H1 (cell line): ENCODE results near the gene GIN1. TPM values are rescaled to one million over a fixed set of nuclear protein-coding genes. Genes with fewer than 3 reads are reported as not detected.

Experiments used
- CTCF ChIA-PET: fragments of 300-600 bp; sonication (Branson Sonifier 250); formaldehyde crosslinking; loops from one replicate; lab custom pipeline; 2021; ENCODE audit not compliant: partially characterized antibody; lab: Charles Lee
- POLR2A ChIA-PET: fragments of 300-600 bp; sonication (Branson Sonifier 250); formaldehyde crosslinking; loops from one replicate; lab custom pipeline; 2021; ENCODE audit warnings: inconsistent platforms; ENCODE audit not compliant: partially characterized antibody; lab: Charles Lee
- DNase-seq, 2 experiments: peaks; one replicate each; pipeline versions ENCODE4 v3.0.0 to v3.0.0-alpha.2; 2010 to 2022; ENCODE audit warnings: low spot score in 2 of 2, low read depth in 1 of 2, mixed read lengths in 1 of 2
- FAIRE-seq: peaks from 2 replicates; lab custom pipeline; 2011; peaks lifted over from hg19 to GRCh38; lab: Jason Lieb, UNC
- H2AFZ ChIP-seq: 2 replicates; pipeline ENCODE4 v1.8.1; 2012; ENCODE audit warnings: low read length, inconsistent platforms
- H2AK5ac ChIP-seq: 2 replicates; pipeline ENCODE4 v1.6.1; 2013; ENCODE audit warnings: low read depth, low read length
- H2BK120ac ChIP-seq: replicated peaks from 2 replicates; pipeline ENCODE3; 2013; ENCODE audit warnings: low read depth, low read length, inconsistent platforms
- H2BK12ac ChIP-seq: 2 replicates; pipeline ENCODE4 v1.6.1; 2013; ENCODE audit warnings: low read depth, low read length
- H2BK15ac ChIP-seq: 2 replicates; pipeline ENCODE4 v1.6.1; 2013; ENCODE audit warnings: low read length
- H2BK20ac ChIP-seq: 2 replicates; pipeline ENCODE4 v1.6.1; 2013; ENCODE audit warnings: low read length
- H2BK5ac ChIP-seq: 2 replicates; pipeline ENCODE4 v1.6.1; 2013; ENCODE audit warnings: low read depth, low read length
- H3K14ac ChIP-seq: 2 replicates; pipeline ENCODE4 v1.6.1; 2013; ENCODE audit warnings: inconsistent platforms; ENCODE audit not compliant: insufficient read length
- H3K18ac ChIP-seq: 2 replicates; pipeline ENCODE4 v1.6.1; 2013; ENCODE audit warnings: low read length; ENCODE audit errors: extremely low read depth
- H3K23ac ChIP-seq: 2 replicates; pipeline ENCODE4 v1.6.1; 2013; ENCODE audit warnings: inconsistent platforms; ENCODE audit not compliant: insufficient read length
- H3K23me2 ChIP-seq: 2 replicates; pipeline ENCODE4 v1.6.1; 2013; ENCODE audit warnings: low read depth, low read length
- H3K27ac ChIP-seq: 2 replicates; pipeline ENCODE4 v1.6.1; 2011; ENCODE audit warnings: low read depth, low read length, inconsistent platforms
- H3K27me3 ChIP-seq, 4 experiments: replicated peaks in 1 of 4; 1 replicate in 1 of 4; 2 replicates in 3 of 4; pipeline versions ENCODE4 v1.6.1 to v1.8.1; 2011 to 2013; ENCODE audit warnings: low read length in 3 of 4, mild to moderate bottlenecking in 3 of 4, inconsistent platforms in 2 of 4, mixed read lengths in 2 of 4, moderate library complexity in 1 of 4; ENCODE audit not compliant: control insufficient read depth in 3 of 4, insufficient read depth in 3 of 4; ENCODE audit errors: extremely low read depth in 1 of 4
- H3K36me3 ChIP-seq, 4 experiments: 2 replicates each; pipeline versions ENCODE4 v1.6.1 to v1.8.1; 2011 to 2013; ENCODE audit warnings: mild to moderate bottlenecking in 4 of 4, low read length in 3 of 4, moderate library complexity in 2 of 4, control low read depth in 1 of 4, inconsistent platforms in 1 of 4; ENCODE audit not compliant: insufficient read depth in 4 of 4, control insufficient read depth in 2 of 4
- H3K4ac ChIP-seq: replicated peaks from 2 replicates; pipeline ENCODE3; 2013; ENCODE audit warnings: low read length, low read depth, mixed read lengths, inconsistent platforms; ENCODE audit not compliant: insufficient read length
- H3K4me1 ChIP-seq, 4 experiments: replicated peaks in 1 of 4; 1 replicate in 1 of 4; 2 replicates in 3 of 4; pipeline versions ENCODE4 v1.6.1 to v1.8.1; 2011 to 2013; ENCODE audit warnings: low read length in 3 of 4, inconsistent platforms in 2 of 4, mixed read lengths in 1 of 4; ENCODE audit not compliant: insufficient read depth in 4 of 4, control insufficient read depth in 3 of 4
- H3K4me2 ChIP-seq, 2 experiments: 2 replicates each; pipeline versions ENCODE4 v1.6.1 to v1.8.1; 2011 to 2013; ENCODE audit warnings: low read depth in 2 of 2, low read length in 2 of 2, control low read depth in 1 of 2, inconsistent platforms in 1 of 2, mild to moderate bottlenecking in 1 of 2; ENCODE audit not compliant: insufficient read depth in 1 of 2
- H3K4me3 ChIP-seq, 4 experiments: fragments of 200-600, 300-600 bp in 1 of 4; sonication (generic), shearing (Covaris generic), sonication (Bioruptor Twin) in 1 of 4; 2 replicates each; pipeline versions ENCODE4 v1.5.1 to v1.8.1; 2011 to 2016; ENCODE audit warnings: low read length in 4 of 4, low read depth in 3 of 4, control low read depth in 2 of 4, inconsistent platforms in 2 of 4, mild to moderate bottlenecking in 2 of 4, mixed read lengths in 1 of 4, moderate library complexity in 1 of 4; ENCODE audit not compliant: insufficient read depth in 2 of 4; ENCODE audit errors: extremely low read depth in 1 of 4
- H3K56ac ChIP-seq: replicated peaks from 2 replicates; pipeline ENCODE3; 2013; ENCODE audit warnings: low read depth, mild to moderate bottlenecking, mixed read lengths, low read length, inconsistent platforms; ENCODE audit not compliant: insufficient read length
- H3K79me1 ChIP-seq: 2 replicates; pipeline ENCODE4 v1.6.1; 2013; ENCODE audit warnings: low read depth, low read length, control low read depth
- H3K79me2 ChIP-seq, 2 experiments: 2 replicates each; pipeline versions ENCODE4 v1.6.1 to v1.8.1; 2012 to 2013; ENCODE audit warnings: low read length in 2 of 2, mild to moderate bottlenecking in 2 of 2, inconsistent platforms in 1 of 2; ENCODE audit not compliant: insufficient read depth in 2 of 2, control insufficient read depth in 1 of 2
- H3K9ac ChIP-seq, 4 experiments: replicated peaks in 1 of 4; 1 replicate in 1 of 4; 2 replicates in 3 of 4; pipeline versions ENCODE4 v1.6.1 to v1.8.1; 2011 to 2013; ENCODE audit warnings: low read depth in 3 of 4, low read length in 3 of 4, control low read depth in 2 of 4, mild to moderate bottlenecking in 2 of 4, moderate library complexity in 2 of 4, inconsistent platforms in 1 of 4; ENCODE audit errors: extremely low read depth in 1 of 4
- H3K9me3 ChIP-seq, 2 experiments: 2 replicates each; pipeline versions ENCODE4 v1.6.1 to v1.8.1; 2012 to 2013; ENCODE audit warnings: mild to moderate bottlenecking in 2 of 2, moderate library complexity in 2 of 2, control low read depth in 1 of 2, inconsistent platforms in 1 of 2, low read depth in 1 of 2, low read length in 1 of 2, mixed read lengths in 1 of 2; ENCODE audit not compliant: insufficient read depth in 2 of 2
- H4K20me1 ChIP-seq, 2 experiments: replicated peaks in 1 of 2; 2 replicates each; pipeline versions ENCODE3 to v1.8.1; 2011 to 2013; ENCODE audit warnings: inconsistent platforms in 2 of 2, low read length in 2 of 2, mild to moderate bottlenecking in 1 of 2; ENCODE audit not compliant: insufficient read depth in 2 of 2, control insufficient read depth in 1 of 2
- H4K5ac ChIP-seq: 2 replicates; pipeline ENCODE4 v1.6.1; 2013; ENCODE audit warnings: low read length, low read depth, mixed read lengths, inconsistent platforms; ENCODE audit not compliant: insufficient read length
- H4K8ac ChIP-seq: 2 replicates; pipeline ENCODE4 v1.8.0; 2013; ENCODE audit warnings: mild to moderate bottlenecking, moderate library complexity, low read length, inconsistent platforms; ENCODE audit not compliant: insufficient read depth; ENCODE audit errors: extremely low read depth
- H4K91ac ChIP-seq: replicated peaks from 2 replicates; pipeline ENCODE3; 2013; ENCODE audit warnings: low read length, mixed read lengths, inconsistent platforms; ENCODE audit not compliant: insufficient read length
- BCL11A ChIP-seq, 2 experiments: IDR thresholded peaks; one replicate each; pipeline ENCODE4 v1.6.1; 2011; ENCODE audit warnings: low read depth in 2 of 2, low read length in 2 of 2, mild to moderate bottlenecking in 2 of 2
- BRCA1 ChIP-seq: IDR thresholded peaks from 2 replicates; pipeline ENCODE4 v1.6.1; 2012; ENCODE audit warnings: low read depth, low read length, improper control_type of control experiment
- CEBPB ChIP-seq: IDR thresholded peaks from 2 replicates; pipeline ENCODE4 v1.6.1; 2012; ENCODE audit warnings: low read depth, low read length
- EZH2 ChIP-seq: fragments of 200-600 bp; sonication (generic); IDR thresholded peaks from 2 replicates; pipeline ENCODE4 v1.7.1; 2012; ENCODE audit warnings: low read depth, mild to moderate bottlenecking, moderate library complexity, low read length, inconsistent platforms; ENCODE audit not compliant: severe bottlenecking
- GABPA ChIP-seq: IDR thresholded peaks from 2 replicates; pipeline ENCODE4 v1.6.1; 2011; ENCODE audit warnings: mild to moderate bottlenecking, low read length, moderate library complexity, borderline replicate concordance; ENCODE audit not compliant: insufficient read depth
- HDAC2 ChIP-seq, 2 experiments: fragments of 300-600 bp in 1 of 2; sonication (generic) in 1 of 2; IDR thresholded peaks; 2 replicates each; pipeline ENCODE4 v1.6.1; 2011 to 2012; ENCODE audit warnings: low read depth in 2 of 2, low read length in 2 of 2, mild to moderate bottlenecking in 2 of 2, moderate library complexity in 2 of 2, borderline replicate concordance in 1 of 2, inconsistent platforms in 1 of 2
- MAX ChIP-seq: IDR thresholded peaks from 2 replicates; pipeline ENCODE4 v1.6.1; 2012; ENCODE audit warnings: inconsistent platforms
- NANOG ChIP-seq: IDR thresholded peaks from 2 replicates; pipeline ENCODE4 v1.6.1; 2011; ENCODE audit warnings: low read length, low read depth, mild to moderate bottlenecking, inconsistent platforms; ENCODE audit not compliant: insufficient read depth, poor library complexity, severe bottlenecking
- POU5F1 ChIP-seq: IDR thresholded peaks from 2 replicates; pipeline ENCODE4 v1.6.1; 2011; ENCODE audit warnings: low read depth, mild to moderate bottlenecking, low read length, moderate library complexity
- SAP30 ChIP-seq: fragments of 300-600 bp; sonication (generic); IDR thresholded peaks from 2 replicates; pipeline ENCODE4 v1.7.1; 2012; ENCODE audit warnings: low read length, moderate library complexity, mild to moderate bottlenecking, inconsistent platforms; ENCODE audit not compliant: insufficient read depth, insufficient replicate concordance
- TAF1 ChIP-seq: IDR thresholded peaks from 2 replicates; pipeline ENCODE4 v1.6.1; 2011; ENCODE audit warnings: mild to moderate bottlenecking, low read depth, low read length
- TBP ChIP-seq: IDR thresholded peaks from 2 replicates; pipeline ENCODE4 v1.6.1; 2011; ENCODE audit warnings: low read depth, low read length, improper control_type of control experiment
- WGBS, 2 experiments: shearing (Covaris generic) in 1 of 2; methylation state at CpG; one replicate each; pipeline versions ENCODE4 v1.1.6 to v1.1.7; 2013 to 2015; ENCODE audit warnings: low lambda C conversion rate in 2 of 2, mixed read lengths in 2 of 2, inconsistent platforms in 1 of 2, low coverage in 1 of 2, missing lambda C conversion rate in 1 of 2; ENCODE audit not compliant: insufficient replicate concordance in 2 of 2, insufficient coverage in 1 of 2, insufficient read length in 1 of 2; ENCODE audit errors: extremely low coverage in 1 of 2, missing lambda C conversion rate in 1 of 2; 5-methylcytosine and 5-hydroxymethylcytosine counted together
- polyA plus RNA-seq, 7 experiments: library from polyadenylated mRNA; depleted of rRNA in 3 of 7; stranded (reverse) in 5 of 7; unstranded in 2 of 7; fragments of >200 nt in 5 of 7; fragments of 200-250 nt in 2 of 7; gene quantifications; 1 replicate in 5 of 7; 2 replicates in 1 of 7; 4 replicates in 1 of 7; pipeline versions ENCODE4 v1.2.1 to v1.2.3, GENCODE V29; 2011 to 2013; ENCODE audit warnings: missing spikeins in 2 of 7, mixed read lengths in 2 of 7
- total RNA-seq: library from RNA; stranded (reverse); fragmentation: NEBNext Ultra II Directional; extraction: Animal tissue kit (Norgen Biotek cat#: 25700); gene quantifications from 2 replicates; pipeline ENCODE4 v1.2.1, GENCODE V29; 2021

Gene GIN1
- total and polyA plus RNA-seq, 2 of the 8 experiments (the other 6 are each of a cell fraction or from before 2014, with no cell fraction given), result 1.9 to 7.1 TPM

GRCh38 chr5:103092676-103093075 lies 27.3 kb downstream of the GIN1 start:
- TF ChIP-seq EZH2, result no peak
- no peak for TF ChIP-seq TAF1
- TF ChIP-seq MAX, result no peak
- TF ChIP-seq CEBPB, result no peak
- no peak for TF ChIP-seq BRCA1
- no peak for TF ChIP-seq TBP
- TF ChIP-seq HDAC2 (IDR thresholded peaks at IDR 0.05; ENCODE audit: borderline replicate concordance in 1 of 2, low read depth in 2 of 2, low read length in 2 of 2), result no peak
- TF ChIP-seq NANOG, result no peak
- TF ChIP-seq POU5F1, result no peak
- TF ChIP-seq BCL11A (IDR thresholded peaks at IDR 0.05; ENCODE audit: low read depth in 2 of 2, low read length in 2 of 2), result no peak
- TF ChIP-seq GABPA, result no peak
- TF ChIP-seq SAP30, result no peak
- Histone ChIP-seq H4K5ac (no peak overlapping the region), H3K36me3 (peaks cover 0 to 6% (median 0%) of the 10 kb centered on the region in 4 experiments; a peak in 1 of 8 replicates), H3K79me2 (no peaks in the 10 kb centered on the region), H3K14ac (no peak overlapping the region), H3K4me3 (no peak overlapping the region), H3K4me1 (no peaks in the 10 kb centered on the region), H3K9me3 (no peaks in the 10 kb centered on the region), H2AFZ (no peak overlapping the region), H3K4me2 (no peak overlapping the region), H3K27ac (no peak overlapping the region), H4K8ac (no peak overlapping the region), H2BK15ac (no peak overlapping the region), H4K91ac (no peak overlapping the region), H3K27me3 (no peaks in the 10 kb centered on the region), H2BK5ac (no peak overlapping the region), H4K20me1 (no peaks in the 10 kb centered on the region), H2AK5ac (no peak overlapping the region), H3K23me2 (no peaks in the 10 kb centered on the region), H3K79me1 (no peaks in the 10 kb centered on the region), H3K56ac (no peak overlapping the region), H2BK12ac (no peak overlapping the region), H2BK20ac (no peak overlapping the region), H3K23ac (no peak overlapping the region), H2BK120ac (no peak overlapping the region), H3K18ac (no peak overlapping the region), H3K9ac (no peak overlapping the region), H3K4ac (no peak overlapping the region)
- FAIRE-seq, result no peak
- CTCF ChIA-PET, result no interaction called here
- 88% methylated on average over 3 of the region's 3 CpGs; no CpG with 5 or more reads in 1 of the 2 experiments for WGBS, 2 experiments
- POLR2A ChIA-PET, result no interaction called here
- DNase-seq, result no peak
